Smooth muscle cell (in vitro differentiated cells): Measurements from ENCODE around the gene CTXND1. TPM values are rescaled to one million over a fixed set of nuclear protein-coding genes. Genes with fewer than 3 reads are reported as not detected.

ENCODE experiments used
- DNase-seq: peaks from one replicate; lab custom pipeline; 2025; ENCODE audit not compliant: unreplicated experiment; lab: John Stamatoyannopoulos, UW
- H2AFZ ChIP-seq: fragments of 200-600 bp; sonication (generic); 2 replicates; pipeline ENCODE4 v1.6.0; 2016; ENCODE audit warnings: antibody characterized with exemption, low read depth, mild to moderate bottlenecking
- H3F3A ChIP-seq: fragments of 200-600 bp; sonication (generic); 2 replicates; pipeline ENCODE4 v1.6.0; 2017; ENCODE audit warnings: antibody characterized with exemption, low read depth
- H3K27ac ChIP-seq: fragments of 200-600 bp; sonication (generic); 2 replicates; pipeline ENCODE4 v1.5.1; 2016; ENCODE audit warnings: low read depth, mild to moderate bottlenecking
- H3K27me3 ChIP-seq: fragments of 200-600 bp; sonication (generic); 2 replicates; pipeline ENCODE4 v1.6.1; 2016; ENCODE audit warnings: low read depth, mild to moderate bottlenecking
- H3K36me3 ChIP-seq: fragments of 200-600 bp; sonication (generic); 2 replicates; pipeline ENCODE4 v1.5.1; 2016; ENCODE audit warnings: low read depth
- H3K4me1 ChIP-seq: fragments of 200-600 bp; sonication (generic); 2 replicates; pipeline ENCODE4 v1.5.1; 2016; ENCODE audit warnings: low read depth
- H3K4me2 ChIP-seq: fragments of 200-600 bp; sonication (generic); 2 replicates; pipeline ENCODE4 v1.6.0; 2016; ENCODE audit warnings: mild to moderate bottlenecking
- H3K4me3 ChIP-seq: fragments of 200-600 bp; sonication (generic); 2 replicates; pipeline ENCODE4 v1.5.1; 2016; ENCODE audit warnings: mild to moderate bottlenecking
- H3K79me2 ChIP-seq: fragments of 200-600 bp; sonication (generic); 2 replicates; pipeline ENCODE4 v1.6.0; 2016; ENCODE audit warnings: low read depth, mild to moderate bottlenecking
- H3K9ac ChIP-seq: fragments of 200-600 bp; sonication (generic); 2 replicates; pipeline ENCODE4 v1.6.0; 2016; ENCODE audit warnings: low read depth
- H3K9me3 ChIP-seq: fragments of 200-600 bp; sonication (generic); replicated peaks from 2 replicates; pipeline ENCODE4 v1.5.1; 2016; ENCODE audit warnings: low read depth
- H4K20me1 ChIP-seq: fragments of 200-600 bp; sonication (generic); 2 replicates; pipeline ENCODE4 v1.6.0; 2016; ENCODE audit warnings: low read depth
- WGBS: methylation state at CpG from one replicate; pipeline ENCODE4 v1.1.7; 2016; ENCODE audit warnings: low lambda C conversion rate; 5-methylcytosine and 5-hydroxymethylcytosine counted together
- polyA plus RNA-seq: library from polyadenylated mRNA; unstranded; fragments of >200 nt; fragmentation: Nextera tagmentation; extraction: Ambion mirVana; gene quantifications from 2 replicates; pipeline ENCODE4 v1.2.1, GENCODE V29; 2016
- total RNA-seq: library from RNA; depleted of rRNA; stranded (reverse); fragments of >200 nt; gene quantifications from 2 replicates; pipeline ENCODE4 v1.2.3, GENCODE V29; 2014
- TF ChIP-seq, protein P1 (sequence below): fragments of 200-600 bp; sonication (generic); IDR thresholded peaks from 2 replicates; pipeline ENCODE4 v1.5.1; 2017; ENCODE audit warnings: borderline replicate concordance, mild to moderate bottlenecking, antibody characterized with exemption; ENCODE audit not compliant: insufficient read depth, poor library complexity, severe bottlenecking

Gene CTXND1
- total and polyA plus RNA-seq, 2 experiments from 2014 or later: 0.06 TPM; not detected in 1

GRCh38 chr15:80160570-80161156 is 91.3 kb downstream of the CTXND1 start:
- Histone ChIP-seq H3K9ac (peak overlapping the region; percentile 51), H3K9me3 (no peaks in the 10 kb centered on the region), H3K79me2 (no peaks in the 10 kb centered on the region), H3K27me3 (no peaks in the 10 kb centered on the region), H3K36me3 (no peaks in the 10 kb centered on the region), H4K20me1 (no peaks in the 10 kb centered on the region), H3F3A (peaks cover 14% of the 10 kb centered on the region), H3K4me1 (peaks cover 8% of the 10 kb centered on the region), H3K27ac (peak overlapping the region; percentile 85), H3K4me2 (peak overlapping the region; percentile 73), H2AFZ (no peak overlapping the region), H3K4me3 (no peak overlapping the region)
- 46% methylated on average over 7 of the region's 7 CpGs for WGBS
- TF ChIP-seq, protein P1, sequence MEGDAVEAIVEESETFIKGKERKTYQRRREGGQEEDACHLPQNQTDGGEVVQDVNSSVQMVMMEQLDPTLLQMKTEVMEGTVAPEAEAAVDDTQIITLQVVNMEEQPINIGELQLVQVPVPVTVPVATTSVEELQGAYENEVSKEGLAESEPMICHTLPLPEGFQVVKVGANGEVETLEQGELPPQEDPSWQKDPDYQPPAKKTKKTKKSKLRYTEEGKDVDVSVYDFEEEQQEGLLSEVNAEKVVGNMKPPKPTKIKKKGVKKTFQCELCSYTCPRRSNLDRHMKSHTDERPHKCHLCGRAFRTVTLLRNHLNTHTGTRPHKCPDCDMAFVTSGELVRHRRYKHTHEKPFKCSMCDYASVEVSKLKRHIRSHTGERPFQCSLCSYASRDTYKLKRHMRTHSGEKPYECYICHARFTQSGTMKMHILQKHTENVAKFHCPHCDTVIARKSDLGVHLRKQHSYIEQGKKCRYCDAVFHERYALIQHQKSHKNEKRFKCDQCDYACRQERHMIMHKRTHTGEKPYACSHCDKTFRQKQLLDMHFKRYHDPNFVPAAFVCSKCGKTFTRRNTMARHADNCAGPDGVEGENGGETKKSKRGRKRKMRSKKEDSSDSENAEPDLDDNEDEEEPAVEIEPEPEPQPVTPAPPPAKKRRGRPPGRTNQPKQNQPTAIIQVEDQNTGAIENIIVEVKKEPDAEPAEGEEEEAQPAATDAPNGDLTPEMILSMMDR: no peak
- DNase-seq: peak; percentile 11

GRCh38 chr15:80159811-80160569 is 92.0 kb downstream of the CTXND1 start:
- Histone ChIP-seq H3K36me3 (no peaks in the 10 kb centered on the region), H3K4me2 (peak overlapping the region; percentile 73), H3K27ac (peak overlapping the region; percentile 85), H3K9me3 (no peaks in the 10 kb centered on the region), H2AFZ (no peak overlapping the region), H3F3A (peaks cover 14% of the 10 kb centered on the region), H3K4me3 (no peak overlapping the region), H4K20me1 (no peaks in the 10 kb centered on the region), H3K79me2 (no peaks in the 10 kb centered on the region), H3K9ac (no peak overlapping the region), H3K4me1 (peaks cover 11% of the 10 kb centered on the region), H3K27me3 (no peaks in the 10 kb centered on the region)
- WGBS: 68% methylated on average over 12 of the region's 12 CpGs
- DNase-seq: no peak
- TF ChIP-seq, protein P1: no peak

- Histone ChIP-seq H3K4me2 (no peak overlapping the region), H3K27me3 (no peaks in the 10 kb centered on the region), H4K20me1 (no peaks in the 10 kb centered on the region), H2AFZ (no peak overlapping the region), H3K9me3 (no peaks in the 10 kb centered on the region), H3K36me3 (no peaks in the 10 kb centered on the region), H3K9ac (no peak overlapping the region), H3K4me3 (no peak overlapping the region), H3F3A (peaks cover 18% of the 10 kb centered on the region), H3K27ac (peak overlapping the region; percentile 85), H3K4me1 (peaks cover 11% of the 10 kb centered on the region), H3K79me2 (no peaks in the 10 kb centered on the region)
- WGBS: 98% methylated on average over 5 of the region's 5 CpGs
- TF ChIP-seq, protein P1: no peak
- DNase-seq: no peak
These were observed 92.7 kb downstream of the CTXND1 start for GRCh38 chr15:80159301-80159700.
